Pancreas (tissue), 10 donors: ENCODE measurements around the gene B4GALNT4. TPM values are rescaled to one million over a fixed set of nuclear protein-coding genes. Genes with fewer than 3 reads are reported as not detected.
"Not testable (repeated sequence)": the region's sequence is repeated elsewhere in the genome, so short reads cannot be mapped to it uniquely, and the experiment has no call there.

Source experiments
- ATAC-seq, 4 donors: fragments of 200-7000 bp; cut with Tn5 transposase; one replicate each; pipeline versions ENCODE4 v1.8.0 to v1.9.1; 2020; ENCODE audit warnings: mild to moderate bottlenecking in 4 of 4, moderate library complexity in 4 of 4
- DNase-seq, 6 donors: peaks; one replicate each; pipeline ENCODE4 v3.0.0-alpha.2; 2020
- FAIRE-seq: peaks from 2 replicates; lab custom pipeline; 2012; peaks lifted over from hg19 to GRCh38; lab: Jason Lieb, UNC
- H3K27ac ChIP-seq, 4 donors: fragments of 200-600 bp; sonication (generic); 1 replicate in 3 of 4; 2 replicates in 1 of 4; pipeline versions ENCODE4 v1.5.0 to v1.8.0; 2020
- H3K27me3 ChIP-seq, 4 donors: fragments of 200-600 bp; one replicate each; pipeline ENCODE4 v1.8.0; 2021
- H3K36me3 ChIP-seq, 3 donors: fragments of 200-600 bp; sonication (generic) in 1 of 3; one replicate each; pipeline versions ENCODE4 v1.5.0 to v1.8.0; 2020 to 2021
- H3K4me1 ChIP-seq, 3 donors: fragments of 200-600 bp; one replicate each; pipeline ENCODE4 v1.8.0; 2021
- H3K4me3 ChIP-seq, 4 donors: fragments of 200-600 bp; sonication (generic) in 2 of 4; one replicate each; pipeline versions ENCODE4 v1.5.0 to v1.8.0; 2020 to 2021
- H3K9me3 ChIP-seq, 4 donors: fragments of 200-600 bp; one replicate each; pipeline ENCODE4 v1.8.0; 2021
- CTCF ChIP-seq, 4 donors: fragments of 200-600 bp; sonication (generic) in 3 of 4; IDR thresholded peaks; one replicate each; pipeline versions ENCODE4 v1.5.0 to v1.8.0; 2021; ENCODE audit warnings: antibody characterized with exemption in 4 of 4
- WGBS, 2 donors: extraction: QIAGEN DNeasy Blood & Tissue Kit; methylation state at CpG; one replicate each; pipeline ENCODE4 v1.1.7; 2013; 5-methylcytosine and 5-hydroxymethylcytosine counted together
- intact Hi-C, 3 donors: fragments of 100-400 bp; cut with DNase I; formaldehyde crosslinking; loops; one replicate each; pipeline versions ENCODE4 v1.11.1 to v1.14.2; 2022
- polyA plus RNA-seq, 2 donors: library from polyadenylated mRNA; stranded (reverse); fragments of 200-250 nt; gene quantifications; one replicate each; pipeline ENCODE4 v1.2.3, GENCODE V29; 2013
- total RNA-seq, 6 donors: library from RNA; stranded (reverse); fragmentation: NEBNext Ultra II Directional in 4 of 6; extraction: Animal tissue kit (Norgen Biotek cat#: 25700) in 4 of 6; gene quantifications; one replicate each; pipeline versions ENCODE4 v1.2.1 to v1.2.4, GENCODE V29; 2021 to 2023
- donor health status: healthy with polysubstance abuse.
- donor health status: DM: no; HTN: no; CAD: no; lungs with moderate emphysema.
- donor health status: DM: no; HTN: no; CAD: no.
- donor health status: control.
- donor health status: control.
- donor health status: Bipolar disorder and iron deficiency.
- donor health status: DM: yes; HTN: yes; CAD: no.
- donor health status: DM: no; HTN: no; CAD: no.
- donor health status: DM: no; HTN: no; CAD: no.
- donor health status: DM: yes; HTN: yes; CAD: no.

Gene B4GALNT4
- total and polyA plus RNA-seq, 8 donors, result 0.95 to 25.9 (median 2.0) TPM

GRCh38 chr11:385594-386351 lies 16.5 kb downstream of the B4GALNT4 start:
- Histone ChIP-seq H3K27me3 (no peaks in the 10 kb centered on the region), H3K4me1 (no peaks in the 10 kb centered on the region), H3K36me3 (no peaks in the 10 kb centered on the region), H3K9me3 (no peaks in the 10 kb centered on the region), H3K4me3 (no peak overlapping the region), H3K27ac (no peak overlapping the region)
- WGBS, 2 donors, result 93 to 95% methylated on average over 17 to 19 of the region's 19 CpGs
- no peak for TF ChIP-seq CTCF (IDR thresholded peaks at IDR 0.05)
- DNase-seq (peak in 2 of 6 donors; percentile 33 to 66), FAIRE-seq (no peak), ATAC-seq (no peak)
- intact Hi-C loops, result no loop called here

DNA sequence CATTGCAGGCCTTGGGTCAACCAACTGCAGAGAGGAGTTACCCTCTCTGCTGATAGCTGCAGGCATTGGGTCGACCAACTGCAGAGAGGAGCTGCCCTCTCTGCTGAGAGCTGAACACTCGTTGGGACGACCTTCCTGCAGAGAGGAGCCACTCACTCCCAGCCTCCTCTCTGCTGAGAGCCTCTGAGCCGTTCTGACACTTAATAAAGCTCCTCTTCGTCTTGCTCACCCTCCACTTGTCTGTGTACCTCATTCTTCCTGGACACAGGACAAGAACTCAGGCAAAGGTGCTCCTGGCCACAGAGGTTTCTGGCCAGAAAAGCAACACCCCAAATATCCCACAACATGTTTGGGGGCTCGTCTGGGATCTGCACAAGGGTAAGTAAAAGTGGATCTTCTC lies 17.2 kb downstream of the B4GALNT4 start:
- H3K27ac ChIP-seq, result no peak overlapping the region
- no peaks in the 10 kb centered on the region for H3K4me1 ChIP-seq
- H3K4me3 ChIP-seq, result no peak overlapping the region
- intact Hi-C loops, result no loop called here
- FAIRE-seq, result no peak
- TF ChIP-seq CTCF (IDR thresholded peaks at IDR 0.05), result no peak
- DNase-seq, result no peak
- no peak for ATAC-seq
- no peaks in the 10 kb centered on the region for H3K27me3 ChIP-seq
- H3K9me3 ChIP-seq, result no peaks in the 10 kb centered on the region
- H3K36me3 ChIP-seq, result no peaks in the 10 kb centered on the region
- 87 to 92% methylated on average over 6 of the region's 6 CpGs for WGBS, 2 donors

DNA sequence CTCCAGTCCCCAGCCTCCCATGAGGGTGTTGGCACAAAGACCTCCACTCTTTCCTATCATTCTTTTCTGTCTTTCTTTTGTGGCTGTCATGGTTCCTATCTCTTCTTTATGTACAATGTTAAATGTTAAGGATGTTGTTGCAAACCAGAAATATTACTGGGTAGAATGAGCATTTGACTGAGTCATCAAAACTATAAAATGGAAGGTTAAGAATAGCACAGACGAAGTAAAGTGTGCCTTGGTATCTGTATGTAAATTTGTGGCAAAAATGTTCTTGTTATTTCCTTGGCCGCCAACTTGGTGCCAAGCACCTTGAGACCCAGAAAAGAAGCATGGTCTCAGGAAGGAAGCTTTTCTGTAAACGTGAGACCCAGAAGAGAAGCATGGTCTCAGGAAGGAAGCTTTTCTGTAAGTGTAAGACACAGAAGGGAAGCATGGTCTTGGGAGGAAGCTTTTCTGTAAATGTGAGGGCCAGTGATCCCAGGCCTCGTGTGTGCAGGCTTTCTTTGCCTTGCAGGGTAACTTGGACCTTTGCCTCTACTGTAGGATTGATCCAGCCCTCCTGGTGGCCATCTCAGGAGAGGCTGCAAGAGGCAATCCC lies 18.0 kb downstream of the B4GALNT4 start:
- Histone ChIP-seq H3K4me1 (no peaks in the 10 kb centered on the region), H3K4me3 (no peak overlapping the region), H3K27me3 (no peaks in the 10 kb centered on the region), H3K27ac (no peak overlapping the region), H3K9me3 (no peaks in the 10 kb centered on the region), H3K36me3 (no peaks in the 10 kb centered on the region)
- ATAC-seq, result no peak
- no peak for DNase-seq
- 71 to 74% methylated on average over 4 of the region's 4 CpGs for WGBS, 2 donors
- no peak for FAIRE-seq
- no peak for TF ChIP-seq CTCF (IDR thresholded peaks at IDR 0.05)
- intact Hi-C loops, result no loop called here

DNA sequence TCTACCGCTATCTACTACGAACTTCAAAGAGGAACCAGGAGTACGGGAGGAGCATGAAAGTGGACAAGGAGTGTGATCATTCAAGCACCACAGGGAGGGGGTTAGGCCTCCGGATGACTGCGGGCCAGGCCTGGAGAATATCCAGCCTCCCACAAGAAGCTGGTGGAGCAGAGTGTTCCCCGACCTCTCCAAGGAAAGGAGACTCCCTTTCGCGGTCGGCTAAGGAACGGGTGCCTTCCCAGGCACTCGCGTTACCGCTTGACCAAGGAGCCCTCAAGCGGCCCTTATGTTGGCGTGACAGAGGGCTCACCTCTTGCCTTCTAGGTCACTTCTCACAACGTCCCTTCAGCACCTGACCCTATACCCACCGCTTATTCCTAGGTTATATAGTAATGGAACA lies 20.1 kb downstream of the B4GALNT4 start:
- intact Hi-C loops, H3K4me1 ChIP-seq, H3K9me3 ChIP-seq, FAIRE-seq, H3K4me3 ChIP-seq, DNase-seq, H3K27ac ChIP-seq, H3K27me3 ChIP-seq, ATAC-seq, H3K36me3 ChIP-seq: not testable (repeated sequence)
- 69 to 76% methylated on average over 14 to 17 of the region's 17 CpGs for WGBS, 2 donors

- WGBS, 2 donors, result 38 to 47% methylated on average over 8 to 10 of the region's 11 CpGs
Observed at GRCh38 chr11:390175-390574, 20.9 kb downstream of the B4GALNT4 start.

More at GRCh38 chr11:390175-390574, 20.9 kb downstream of the B4GALNT4 start:
- no peak for TF ChIP-seq CTCF (IDR thresholded peaks at IDR 0.05)
- H3K4me3 ChIP-seq, result no peak overlapping the region
- H3K4me1 ChIP-seq, result peaks cover 0 to 3% (median 0%) of the 10 kb centered on the region in 3 donors
- H3K27me3 ChIP-seq, result no peaks in the 10 kb centered on the region
- no peak overlapping the region for H3K27ac ChIP-seq
- intact Hi-C loops, result no loop called here
- no peaks in the 10 kb centered on the region for H3K9me3 ChIP-seq
- no peaks in the 10 kb centered on the region for H3K36me3 ChIP-seq
- DNase-seq, result peak in 3 of 6 donors; percentile 49 to 71 (median 50)
- ATAC-seq, result no peak
- FAIRE-seq, result no peak
